Measurements from ENCODE around the gene TMPRSS7.
A peak's percentile ranks its signal among the peaks of the same experiment; 100 is the strongest.

The TMPRSS7 gene

DNA sequence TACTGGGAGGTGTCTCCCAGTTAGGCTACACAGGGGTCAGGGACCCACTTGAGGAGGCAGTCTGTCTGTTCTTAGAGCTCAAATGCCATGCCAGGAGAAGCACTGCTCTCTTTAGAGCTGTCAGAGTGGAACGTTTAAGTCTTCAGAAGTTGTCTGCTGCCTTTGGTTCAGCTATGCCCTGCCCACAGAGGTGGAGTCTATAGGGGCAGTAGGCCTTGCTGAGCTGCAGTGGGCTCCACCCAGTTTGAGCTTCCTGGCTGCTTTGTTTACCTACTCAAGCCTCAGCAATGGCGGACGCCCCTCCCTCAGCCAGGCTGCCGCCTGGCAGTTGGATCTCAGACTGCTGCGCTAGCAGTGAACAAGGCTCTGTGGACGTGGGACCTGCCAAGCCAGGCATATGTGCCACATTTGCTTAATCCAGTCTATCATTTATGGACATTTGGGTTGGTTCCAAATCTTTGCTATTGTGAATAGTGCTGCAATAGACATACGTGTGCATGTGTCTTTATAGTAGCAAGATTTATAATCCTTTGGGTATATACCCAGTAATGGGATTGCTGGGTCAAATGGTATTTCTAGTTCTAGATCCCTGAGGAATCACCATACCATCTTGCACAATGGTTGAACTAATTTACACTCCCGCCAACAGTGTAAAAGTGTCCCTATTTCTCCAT is 38.0 kb downstream of the TMPRSS7 start:
- peak; percentile 28 to 59 (median 35) for DNase-seq (ENCODE audit: low read depth in 3 of 3)

GRCh38 chr3:112074006-112074405 is 39.5 kb downstream of the TMPRSS7 start:
- no peak for DNase-seq (ENCODE audit: low read depth in 3 of 3)

DNA sequence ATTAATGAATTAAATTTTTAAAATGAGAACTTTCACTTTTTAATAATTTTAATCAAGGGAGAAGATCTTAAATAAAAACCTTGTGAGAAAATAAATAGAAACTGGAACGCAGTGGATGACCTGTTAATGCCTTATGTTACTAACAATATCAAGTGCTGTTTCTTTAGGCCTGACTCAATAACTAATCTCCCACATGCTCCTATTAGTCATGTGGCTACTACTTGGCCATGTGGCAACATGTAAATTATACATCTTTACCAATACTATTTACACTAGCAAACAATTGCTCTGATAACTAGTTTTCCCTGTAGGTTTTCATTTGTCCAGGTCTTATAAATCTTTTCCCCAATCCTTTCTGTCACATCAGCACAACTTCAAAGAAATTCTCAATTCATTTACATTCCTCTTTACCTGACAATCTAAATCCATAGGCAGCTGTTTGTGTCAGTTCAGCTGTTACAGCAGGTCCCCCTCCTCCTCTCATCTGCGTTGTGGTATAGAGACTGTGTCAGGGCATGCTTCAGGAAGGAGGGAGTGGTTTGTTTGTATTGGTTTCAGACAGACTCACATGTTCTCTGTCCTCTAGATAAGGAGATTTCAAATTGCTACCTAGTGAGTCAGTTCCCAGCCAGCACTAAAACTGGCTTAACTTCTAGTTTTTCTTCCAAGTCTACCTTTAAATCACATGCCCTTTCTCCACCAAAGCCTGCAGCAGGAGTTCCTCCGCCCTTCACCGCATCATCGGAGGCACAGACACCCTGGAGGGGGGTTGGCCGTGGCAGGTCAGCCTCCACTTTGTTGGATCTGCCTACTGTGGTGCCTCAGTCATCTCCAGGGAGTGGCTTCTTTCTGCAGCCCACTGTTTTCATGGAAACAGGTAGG is 40.3 kb downstream of the TMPRSS7 start:
- DNase-seq (ENCODE audit: low read depth in 3 of 3), result no peak

GRCh38 chr3:112078125-112079083 is 43.9 kb downstream of the TMPRSS7 start:
- DNase-seq (ENCODE audit: low read depth in 3 of 3), result no peak

DNA sequence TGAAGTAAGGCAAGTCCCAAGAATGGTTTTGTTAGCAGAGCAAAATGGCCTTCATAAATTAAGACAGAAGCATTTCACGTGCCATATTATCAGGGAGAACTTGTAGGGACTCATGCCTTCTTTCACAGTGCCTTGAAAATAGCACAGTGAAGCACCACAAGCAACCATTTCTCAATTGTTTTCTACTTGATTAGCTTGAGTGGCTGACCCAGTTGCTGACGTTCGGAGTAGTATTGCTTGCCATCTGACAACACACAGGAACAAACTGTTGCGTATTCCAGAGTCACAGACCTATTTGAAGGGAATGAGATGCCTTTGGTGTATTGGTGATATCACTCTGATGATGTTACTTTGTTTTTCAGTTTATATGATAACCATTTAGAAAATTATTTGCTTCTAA is 48.7 kb downstream of the TMPRSS7 start:
- DNase-seq (ENCODE audit: low read depth in 3 of 3), result no peak

DNA sequence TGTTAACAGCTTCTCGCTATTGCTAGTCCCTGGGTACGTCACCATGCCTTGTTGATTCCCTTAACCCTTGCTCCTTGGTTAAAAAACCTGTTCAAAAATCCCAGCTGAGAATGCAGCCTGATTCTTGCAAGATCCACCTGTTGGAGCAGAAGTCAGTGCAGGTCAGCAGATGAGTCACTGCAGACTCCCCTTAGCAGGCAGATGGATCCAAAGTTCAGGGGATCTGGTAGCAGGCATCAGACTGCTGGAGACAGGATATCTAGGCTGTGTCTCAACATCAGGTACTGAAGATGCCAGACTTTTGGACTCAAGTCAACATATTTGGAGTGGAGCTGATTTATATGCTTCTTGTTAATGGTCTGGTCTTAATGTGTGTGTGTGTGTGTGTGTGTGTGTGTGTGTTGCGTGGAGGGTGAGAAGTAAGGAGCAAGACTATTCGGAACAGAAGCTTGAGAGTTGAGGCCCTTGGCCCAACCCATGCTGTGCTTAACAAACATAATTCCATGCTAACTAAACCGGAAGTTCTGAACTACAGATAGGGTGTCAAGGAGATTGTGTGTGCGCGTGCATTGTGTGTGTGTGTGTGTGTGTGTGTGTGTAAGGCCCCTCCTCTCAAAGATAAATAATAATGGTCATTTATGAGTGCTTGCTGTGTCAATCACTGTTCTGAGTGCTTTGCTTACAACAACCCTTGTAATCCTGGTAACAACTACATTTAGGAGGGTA is 50.6 kb downstream of the TMPRSS7 start:
- no peak for DNase-seq (ENCODE audit: low read depth in 3 of 3)

DNA sequence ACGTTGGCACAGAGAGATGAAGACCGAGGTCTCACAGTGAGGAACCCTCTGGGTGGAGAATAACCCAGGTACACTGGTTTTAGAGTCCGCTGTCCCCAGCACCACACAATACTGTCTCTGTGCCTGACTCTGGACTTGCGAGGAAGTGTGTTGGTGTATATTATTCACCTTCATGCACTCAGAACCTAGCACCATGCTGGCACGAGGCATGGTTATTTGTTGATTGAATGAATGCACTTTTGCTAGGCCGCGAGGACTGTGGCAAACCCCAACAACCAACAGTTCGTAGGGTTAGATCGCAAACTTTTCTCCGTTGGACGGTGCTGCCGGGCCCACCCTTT is 51.2 kb downstream of the TMPRSS7 start:
- no peak for DNase-seq (ENCODE audit: low read depth in 3 of 3)

- DNase-seq (ENCODE audit: low read depth in 3 of 3), result peak in 2 of 3 donors; percentile 48 to 53
Measured at GRCh38 chr3:112086076-112086854, 51.7 kb downstream of the TMPRSS7 start, which contains the start of gene C3orf52. Gene C3orf52, plus strand, starts transcription at chr3:112086389. Its CDS starts 19 bp downstream, at chr3:112086408.

DNA sequence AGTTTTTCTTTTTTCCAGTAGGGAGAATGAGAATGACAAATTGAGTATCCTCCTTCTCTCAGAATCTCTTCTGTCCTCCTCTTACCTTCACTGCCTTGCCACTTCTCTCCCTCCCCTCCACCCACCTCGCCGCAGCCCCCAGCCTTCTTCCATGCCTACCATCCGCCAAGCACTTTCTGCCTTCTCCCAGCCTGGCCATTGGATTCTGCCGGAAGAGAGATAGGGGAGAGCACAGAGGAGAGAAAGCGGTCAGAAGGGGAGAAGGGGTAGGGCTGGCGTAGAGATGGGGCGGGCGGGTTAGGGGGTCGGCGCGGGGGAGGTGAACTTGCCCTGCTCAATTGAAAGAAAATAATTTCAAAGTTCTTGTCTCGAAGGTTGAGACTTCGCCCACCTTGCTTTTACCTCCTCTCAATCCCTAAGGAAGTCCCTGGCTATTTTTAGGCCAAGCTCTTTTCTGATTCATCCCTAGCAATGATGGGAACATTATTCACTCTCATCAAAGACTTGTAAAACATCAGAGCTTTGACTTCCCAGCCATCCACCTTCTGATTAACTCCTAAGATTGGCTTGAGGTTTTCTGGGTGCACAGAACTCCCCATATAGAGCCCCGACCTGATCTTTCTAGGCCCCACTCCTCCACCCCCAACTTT is 52.5 kb downstream of the TMPRSS7 start:
- no peak for DNase-seq (ENCODE audit: low read depth in 3 of 3)

DNA sequence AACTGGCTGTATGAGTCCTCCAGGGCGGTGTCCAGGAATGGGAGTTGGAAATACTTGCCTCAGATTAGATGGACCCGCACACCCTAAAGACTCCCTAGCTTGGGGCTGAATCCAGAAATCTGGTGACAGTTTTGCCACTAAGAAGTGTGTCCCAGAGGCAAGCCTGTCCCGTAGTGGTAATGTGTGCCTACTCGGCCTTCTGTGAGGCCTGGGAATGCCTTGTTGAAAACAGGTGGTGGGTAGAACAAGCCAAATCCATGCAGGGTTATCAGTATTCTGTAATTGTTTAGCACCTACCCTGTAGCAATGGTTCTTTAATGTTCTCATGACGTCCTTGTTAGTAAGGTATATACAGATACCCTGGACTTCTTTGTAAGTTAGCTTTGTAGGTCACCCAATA is 53.2 kb downstream of the TMPRSS7 start:
- no peak for DNase-seq (ENCODE audit: low read depth in 3 of 3)

- no peak for DNase-seq (ENCODE audit: low read depth in 3 of 3)
Measured at GRCh38 chr3:112088944-112089343, 54.4 kb downstream of the TMPRSS7 start.

DNA sequence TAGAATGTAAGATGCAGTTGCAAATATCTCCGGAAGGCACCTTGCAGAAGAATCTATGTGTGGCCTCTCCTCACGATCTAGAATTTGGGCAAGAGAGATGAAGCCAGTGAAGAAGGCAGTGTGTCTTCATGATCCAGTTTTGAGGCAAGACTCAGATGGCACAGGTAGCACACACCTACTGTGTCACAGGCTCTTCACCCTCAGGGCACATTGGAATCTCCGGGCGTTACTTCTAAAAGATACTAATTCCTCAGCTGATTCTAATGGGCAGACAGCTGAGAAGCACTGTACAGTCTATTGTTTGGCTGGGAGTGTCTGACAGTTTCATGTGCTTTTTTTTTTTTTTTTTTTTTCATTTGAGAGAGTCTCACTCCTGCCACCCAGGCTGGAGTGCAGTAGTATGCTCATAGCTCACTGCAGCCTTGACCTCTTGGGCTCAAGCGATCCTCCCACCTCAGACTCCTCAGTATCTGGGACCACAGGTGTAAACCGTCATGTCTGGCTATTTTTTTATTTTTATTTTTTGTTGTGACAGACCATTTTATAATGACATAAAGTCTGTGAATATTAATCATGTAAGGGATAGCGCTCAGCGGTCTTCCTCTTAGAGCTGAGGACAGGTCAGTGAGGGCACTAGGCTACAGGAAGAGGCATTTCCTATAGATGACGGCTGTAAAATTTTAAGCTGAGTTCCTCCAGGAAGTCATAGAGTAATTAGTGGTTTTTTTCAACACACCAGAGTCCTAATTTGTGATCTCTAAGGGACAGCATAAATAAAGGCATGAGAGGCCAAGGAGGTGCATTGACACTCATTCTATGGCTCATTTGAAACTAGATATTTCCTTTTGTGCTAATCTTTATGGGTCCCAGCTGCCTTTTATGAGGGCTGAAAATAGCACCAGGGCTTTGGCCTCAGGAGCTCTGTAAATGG is 55.7 kb downstream of the TMPRSS7 start:
- DNase-seq (ENCODE audit: low read depth in 3 of 3), result no peak

- DNase-seq (ENCODE audit: low read depth in 3 of 3), result no peak
Measured at GRCh38 chr3:112090887-112091586, 56.5 kb downstream of the TMPRSS7 start.

GRCh38 chr3:112092496-112093179 is 58.1 kb downstream of the TMPRSS7 start:
- no peak for DNase-seq (ENCODE audit: low read depth in 3 of 3)

DNA sequence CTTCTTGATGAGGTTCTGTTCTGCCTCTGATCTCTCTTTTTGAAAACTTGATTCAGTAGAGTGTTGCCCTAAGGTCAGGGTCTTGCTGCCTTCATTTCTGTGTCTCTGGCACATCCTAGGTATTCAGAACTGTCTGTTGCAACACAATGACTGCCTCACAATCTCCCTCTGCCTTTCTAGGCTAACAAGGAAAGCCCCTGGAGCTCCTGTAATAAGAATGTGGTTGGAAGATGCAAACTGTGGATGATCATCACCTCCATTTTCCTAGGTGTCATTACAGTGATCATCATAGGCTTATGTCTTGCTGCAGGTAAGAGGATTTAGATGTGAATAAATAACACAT is 58.6 kb downstream of the TMPRSS7 start:
- DNase-seq (ENCODE audit: low read depth in 3 of 3), result no peak

- DNase-seq (ENCODE audit: low read depth in 3 of 3), result no peak
Measured at GRCh38 chr3:112095731-112096130, 61.2 kb downstream of the TMPRSS7 start.

GRCh38 chr3:112096176-112096575 is 61.6 kb downstream of the TMPRSS7 start:
- no peak for DNase-seq (ENCODE audit: low read depth in 3 of 3)

DNA sequence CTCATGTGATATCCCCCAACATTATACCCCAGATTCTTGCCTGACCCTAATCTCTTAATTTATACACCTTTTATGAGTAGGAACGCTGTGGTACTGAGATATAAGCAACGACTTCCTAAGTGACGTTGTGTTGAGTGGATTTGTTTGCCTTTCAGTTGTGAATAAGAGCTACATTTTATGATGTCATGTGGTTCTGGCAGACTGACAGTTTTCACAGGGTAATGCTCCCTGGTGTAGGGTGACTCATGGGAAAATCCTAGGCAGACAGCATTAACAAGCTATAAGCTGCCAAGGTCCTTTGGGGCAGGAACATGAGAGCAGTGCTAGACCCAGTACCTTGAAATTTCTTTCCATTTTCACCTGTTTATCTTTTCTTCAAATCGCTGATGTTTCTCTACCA is 62.8 kb downstream of the TMPRSS7 start:
- DNase-seq (ENCODE audit: low read depth in 3 of 3), result peak in 1 of 3 donors; percentile 20
